ENCODE measurements around the gene SDR42E1. TPM values are rescaled to one million over a fixed set of nuclear protein-coding genes. Genes with fewer than 3 reads are reported as not detected.
A peak's percentile ranks its signal among the peaks of the same experiment; 100 is the strongest.

The SDR42E1 gene
- total RNA-seq, 1 experiment from 2014 or later = not detected

- DNase-seq (ENCODE audit: low spot score) = peak; percentile 66
These were observed 70.3 kb downstream of the SDR42E1 start for GRCh38 chr16:81940781-81941560.

GRCh38 chr16:81939164-81940056 is 71.9 kb downstream of the SDR42E1 start:
- no peak for DNase-seq (ENCODE audit: low spot score)

Other genes starting within 250 kb of the SDR42E1 start
- gene PLCG2, start 232.2 kb downstream of the SDR42E1 start, total RNA-seq (2014; rRNA removed; shearing (Covaris generic)) = 2.2 and 3.2 TPM in 2 replicates
- 1.0 and 1.1 TPM in 2 replicates for gene HSD17B2, start 23.8 kb upstream of the SDR42E1 start, total RNA-seq (2014; rRNA removed; shearing (Covaris generic))
- gene MPHOSPH6, start 158.8 kb upstream of the SDR42E1 start, total RNA-seq (2014; rRNA removed; shearing (Covaris generic)) = 40.4 and 59.0 TPM in 2 replicates